ENCODE measurements around the gene CCDC60. TPM values are rescaled to one million over a fixed set of nuclear protein-coding genes. Genes with fewer than 3 reads are reported as not detected.
"Not testable (repeated sequence)": the region's sequence is repeated elsewhere in the genome, so short reads cannot be mapped to it uniquely, and the experiment has no call there.

Gene CCDC60
- total RNA-seq, 1 experiment from 2014 or later, result not detected

- H3K27ac ChIP-seq (ENCODE audit: low read length), result no peak overlapping the region
- H3K9me3 ChIP-seq (ENCODE audit: low read length), result no peaks in the 10 kb centered on the region
- no peak overlapping the region for H2AFZ ChIP-seq (ENCODE audit: low read length)
- H3K79me2 ChIP-seq (ENCODE audit: low read length), result no peaks in the 10 kb centered on the region
- no peak overlapping the region for H3K4me2 ChIP-seq (ENCODE audit: low read depth, low read length, poor library complexity, severe bottlenecking)
- no peak for DNase-seq
- no peaks in the 10 kb centered on the region for H3K27me3 ChIP-seq (ENCODE audit: low read length)
- no peaks in the 10 kb centered on the region for H4K20me1 ChIP-seq (ENCODE audit: insufficient read depth, low read depth, low read length)
- no peaks in the 10 kb centered on the region for H3K36me3 ChIP-seq (ENCODE audit: insufficient read depth, low read length)
- no peak overlapping the region for H3K9ac ChIP-seq (ENCODE audit: low read length)
- no peak overlapping the region for H3K4me3 ChIP-seq (ENCODE audit: low read length)
- H3K9me2 ChIP-seq (replicated peaks; ENCODE audit: insufficient read depth, low read length), result 0 out of 2 replicates have a peak, but pooled peaks cover 6% of the 10 kb centered on the region
- H3K4me1 ChIP-seq (ENCODE audit: low read length), result no peaks in the 10 kb centered on the region
Observed at GRCh38 chr12:119341020-119341419, 6.5 kb downstream of the CCDC60 start.

GRCh38 chr12:119341988-119342387 lies 7.5 kb downstream of the CCDC60 start:
- Histone ChIP-seq H3K4me1 (ENCODE audit: low read length) (peaks cover 4% of the 10 kb centered on the region; the same call in 1 of the 2 replicates), H3K36me3 (ENCODE audit: insufficient read depth, low read length) (no peaks in the 10 kb centered on the region), H3K4me3 (ENCODE audit: low read length) (no peak overlapping the region), H2AFZ (ENCODE audit: low read length) (no peak overlapping the region), H4K20me1 (ENCODE audit: insufficient read depth, low read depth, low read length) (no peaks in the 10 kb centered on the region), H3K9me3 (ENCODE audit: low read length) (no peaks in the 10 kb centered on the region), H3K27me3 (ENCODE audit: low read length) (no peaks in the 10 kb centered on the region), H3K4me2 (ENCODE audit: low read depth, low read length, poor library complexity, severe bottlenecking) (no peak overlapping the region), H3K27ac (ENCODE audit: low read length) (no peak overlapping the region), H3K79me2 (ENCODE audit: low read length) (no peaks in the 10 kb centered on the region), H3K9me2 (replicated peaks; ENCODE audit: insufficient read depth, low read length) (0 out of 2 replicates have a peak, but pooled peaks cover 6% of the 10 kb centered on the region), H3K9ac (ENCODE audit: low read length) (no peak overlapping the region)
- no peak for DNase-seq

GRCh38 chr12:119343130-119343529 lies 8.6 kb downstream of the CCDC60 start:
- no peaks in the 10 kb centered on the region for H3K9me3 ChIP-seq (ENCODE audit: low read length)
- no peak overlapping the region for H3K4me2 ChIP-seq (ENCODE audit: low read depth, low read length, poor library complexity, severe bottlenecking)
- no peak overlapping the region for H3K4me3 ChIP-seq (ENCODE audit: low read length)
- H3K27me3 ChIP-seq (ENCODE audit: low read length), result no peaks in the 10 kb centered on the region
- H3K79me2 ChIP-seq (ENCODE audit: low read length), result no peaks in the 10 kb centered on the region
- H4K20me1 ChIP-seq (ENCODE audit: insufficient read depth, low read depth, low read length), result no peaks in the 10 kb centered on the region
- H3K9ac ChIP-seq (ENCODE audit: low read length), result no peak overlapping the region
- no peaks in the 10 kb centered on the region for H3K36me3 ChIP-seq (ENCODE audit: insufficient read depth, low read length)
- 0 out of 2 replicates have a peak, but pooled peaks cover 6% of the 10 kb centered on the region for H3K9me2 ChIP-seq (replicated peaks; ENCODE audit: insufficient read depth, low read length)
- DNase-seq, result no peak
- H2AFZ ChIP-seq (ENCODE audit: low read length), result no peak overlapping the region
- no peak overlapping the region for H3K27ac ChIP-seq (ENCODE audit: low read length)
- H3K4me1 ChIP-seq (ENCODE audit: low read length), result peaks cover 4% of the 10 kb centered on the region; the same call in 1 of the 2 replicates

GRCh38 chr12:119354172-119354571 lies 19.6 kb downstream of the CCDC60 start:
- Histone ChIP-seq H3K27me3 (ENCODE audit: low read length) (no peaks in the 10 kb centered on the region), H3K79me2 (ENCODE audit: low read length) (no peaks in the 10 kb centered on the region), H3K4me2 (ENCODE audit: low read depth, low read length, poor library complexity, severe bottlenecking) (no peak overlapping the region), H3K27ac (ENCODE audit: low read length) (no peak overlapping the region), H3K36me3 (ENCODE audit: insufficient read depth, low read length) (no peaks in the 10 kb centered on the region), H3K9me3 (ENCODE audit: low read length) (no peaks in the 10 kb centered on the region), H3K9ac (ENCODE audit: low read length) (no peak overlapping the region), H3K4me1 (ENCODE audit: low read length) (no peaks in the 10 kb centered on the region), H4K20me1 (ENCODE audit: insufficient read depth, low read depth, low read length) (no peaks in the 10 kb centered on the region), H3K4me3 (ENCODE audit: low read length) (no peak overlapping the region), H2AFZ (ENCODE audit: low read length) (no peak overlapping the region), H3K9me2 (replicated peaks; ENCODE audit: insufficient read depth, low read length) (no peaks in the 10 kb centered on the region)
- no peak for DNase-seq

GRCh38 chr12:119360366-119360765 lies 25.8 kb downstream of the CCDC60 start:
- H2AFZ ChIP-seq (ENCODE audit: low read length); DNase-seq; H4K20me1 ChIP-seq (ENCODE audit: insufficient read depth, low read depth, low read length); H3K79me2 ChIP-seq (ENCODE audit: low read length); H3K27ac ChIP-seq (ENCODE audit: low read length); H3K27me3 ChIP-seq (ENCODE audit: low read length); H3K9me2 ChIP-seq (replicated peaks; ENCODE audit: insufficient read depth, low read length); H3K9me3 ChIP-seq (ENCODE audit: low read length); H3K4me3 ChIP-seq (ENCODE audit: low read length); H3K4me2 ChIP-seq (ENCODE audit: low read depth, low read length, poor library complexity, severe bottlenecking); H3K36me3 ChIP-seq (ENCODE audit: insufficient read depth, low read length); H3K9ac ChIP-seq (ENCODE audit: low read length); H3K4me1 ChIP-seq (ENCODE audit: low read length): not testable (repeated sequence)

GRCh38 chr12:119363037-119363436 lies 28.5 kb downstream of the CCDC60 start:
- Histone ChIP-seq H4K20me1 (ENCODE audit: insufficient read depth, low read depth, low read length) (no peaks in the 10 kb centered on the region), H3K27me3 (ENCODE audit: low read length) (no peaks in the 10 kb centered on the region), H3K36me3 (ENCODE audit: insufficient read depth, low read length) (no peaks in the 10 kb centered on the region), H2AFZ (ENCODE audit: low read length) (no peak overlapping the region), H3K79me2 (ENCODE audit: low read length) (no peaks in the 10 kb centered on the region), H3K27ac (ENCODE audit: low read length) (no peak overlapping the region), H3K4me3 (ENCODE audit: low read length) (no peak overlapping the region), H3K4me1 (ENCODE audit: low read length) (no peaks in the 10 kb centered on the region), H3K9me3 (ENCODE audit: low read length) (no peaks in the 10 kb centered on the region), H3K9me2 (replicated peaks; ENCODE audit: insufficient read depth, low read length) (no peaks in the 10 kb centered on the region), H3K9ac (ENCODE audit: low read length) (no peak overlapping the region), H3K4me2 (ENCODE audit: low read depth, low read length, poor library complexity, severe bottlenecking) (no peak overlapping the region)
- DNase-seq, result no peak

- Histone ChIP-seq H3K79me2 (ENCODE audit: low read length) (no peaks in the 10 kb centered on the region), H3K9ac (ENCODE audit: low read length) (no peak overlapping the region), H4K20me1 (ENCODE audit: insufficient read depth, low read depth, low read length) (no peaks in the 10 kb centered on the region), H3K27me3 (ENCODE audit: low read length) (no peaks in the 10 kb centered on the region), H3K4me2 (ENCODE audit: low read depth, low read length, poor library complexity, severe bottlenecking) (no peak overlapping the region), H3K9me2 (replicated peaks; ENCODE audit: insufficient read depth, low read length) (no peaks in the 10 kb centered on the region), H3K9me3 (ENCODE audit: low read length) (no peaks in the 10 kb centered on the region), H3K4me3 (ENCODE audit: low read length) (no peak overlapping the region), H2AFZ (ENCODE audit: low read length) (no peak overlapping the region), H3K4me1 (ENCODE audit: low read length) (no peaks in the 10 kb centered on the region), H3K36me3 (ENCODE audit: insufficient read depth, low read length) (no peaks in the 10 kb centered on the region), H3K27ac (ENCODE audit: low read length) (no peak overlapping the region)
- DNase-seq, result no peak
Observed at GRCh38 chr12:119363490-119363889, 29.0 kb downstream of the CCDC60 start.

- H3K4me2 ChIP-seq (ENCODE audit: low read depth, low read length, poor library complexity, severe bottlenecking), result no peak overlapping the region
- no peaks in the 10 kb centered on the region for H3K79me2 ChIP-seq (ENCODE audit: low read length)
- no peak overlapping the region for H3K9ac ChIP-seq (ENCODE audit: low read length)
- no peak overlapping the region for H3K27ac ChIP-seq (ENCODE audit: low read length)
- H3K9me3 ChIP-seq (ENCODE audit: low read length), result no peaks in the 10 kb centered on the region
- H3K9me2 ChIP-seq (replicated peaks; ENCODE audit: insufficient read depth, low read length), result no peaks in the 10 kb centered on the region
- H3K36me3 ChIP-seq (ENCODE audit: insufficient read depth, low read length), result no peaks in the 10 kb centered on the region
- no peaks in the 10 kb centered on the region for H3K27me3 ChIP-seq (ENCODE audit: low read length)
- no peaks in the 10 kb centered on the region for H3K4me1 ChIP-seq (ENCODE audit: low read length)
- no peak overlapping the region for H2AFZ ChIP-seq (ENCODE audit: low read length)
- DNase-seq, result no peak
- no peak overlapping the region for H3K4me3 ChIP-seq (ENCODE audit: low read length)
- no peaks in the 10 kb centered on the region for H4K20me1 ChIP-seq (ENCODE audit: insufficient read depth, low read depth, low read length)
Observed at GRCh38 chr12:119365451-119365850, 30.9 kb downstream of the CCDC60 start.

GRCh38 chr12:119366007-119366406 lies 31.5 kb downstream of the CCDC60 start:
- no peak overlapping the region for H3K4me3 ChIP-seq (ENCODE audit: low read length)
- H2AFZ ChIP-seq (ENCODE audit: low read length), result no peak overlapping the region
- H3K27me3 ChIP-seq (ENCODE audit: low read length), result no peaks in the 10 kb centered on the region
- no peak for DNase-seq
- H3K4me1 ChIP-seq (ENCODE audit: low read length), result no peaks in the 10 kb centered on the region
- no peaks in the 10 kb centered on the region for H3K9me3 ChIP-seq (ENCODE audit: low read length)
- H3K9ac ChIP-seq (ENCODE audit: low read length), result no peak overlapping the region
- H3K9me2 ChIP-seq (replicated peaks; ENCODE audit: insufficient read depth, low read length), result no peaks in the 10 kb centered on the region
- no peak overlapping the region for H3K27ac ChIP-seq (ENCODE audit: low read length)
- no peaks in the 10 kb centered on the region for H3K79me2 ChIP-seq (ENCODE audit: low read length)
- H3K36me3 ChIP-seq (ENCODE audit: insufficient read depth, low read length), result no peaks in the 10 kb centered on the region
- no peak overlapping the region for H3K4me2 ChIP-seq (ENCODE audit: low read depth, low read length, poor library complexity, severe bottlenecking)
- no peaks in the 10 kb centered on the region for H4K20me1 ChIP-seq (ENCODE audit: insufficient read depth, low read depth, low read length)
